Measurements from ENCODE around the gene ZNF487. TPM values are rescaled to one million over a fixed set of nuclear protein-coding genes. Genes with fewer than 3 reads are reported as not detected.

ZNF487 gene
- polyA plus RNA-seq, 2 of the 4 experiments (the other 2 are of a cell fraction), result 4.3 to 7.2 TPM

- WGBS (ENCODE audit: missing lambda C conversion rate), result 75% methylated on average over 5 of the region's 5 CpGs
- DNase-seq (ENCODE audit: low read depth in 1 of 2, low spot score in 1 of 2), result no peak
- peaks cover 28% of the 10 kb centered on the region for H3K4me1 ChIP-seq
- POLR2A ChIA-PET, result no interaction called here
- no peak for TF ChIP-seq FOSB (CRISPR knock-in tag; IDR thresholded peaks at IDR 0.05)
- no peak for TF ChIP-seq ZC3H11A (IDR thresholded peaks at IDR 0.05)
- TF ChIP-seq ZFP36 (IDR thresholded peaks at IDR 0.05; ENCODE audit: borderline replicate concordance, partially characterized antibody), result no peak
- no peak for TF ChIP-seq RNF2 (IDR thresholded peaks at IDR 0.05; ENCODE audit: borderline replicate concordance, low read depth)
- TF ChIP-seq POLR2A (IDR thresholded peaks at IDR 0.05; ENCODE audit: low read length), result no peak
- TF ChIP-seq ZNF302 (CRISPR knock-in tag; IDR thresholded peaks at IDR 0.05), result no peak
- TF ChIP-seq HES2 (IDR thresholded peaks at IDR 0.05), result no peak
- TF ChIP-seq USF2 (IDR thresholded peaks at IDR 0.05), result no peak
- no peak for TF ChIP-seq NPAS2 (CRISPR knock-in tag; IDR thresholded peaks at IDR 0.05; ENCODE audit: borderline replicate concordance)
- TF ChIP-seq RARB (CRISPR knock-in tag; IDR thresholded peaks at IDR 0.05), result no peak
- TF ChIP-seq RFX5 (IDR thresholded peaks at IDR 0.05), result no peak
- TF ChIP-seq KDM1A (IDR thresholded peaks at IDR 0.05; ENCODE audit: low read depth), result no peak
- TF ChIP-seq, protein P1, sequence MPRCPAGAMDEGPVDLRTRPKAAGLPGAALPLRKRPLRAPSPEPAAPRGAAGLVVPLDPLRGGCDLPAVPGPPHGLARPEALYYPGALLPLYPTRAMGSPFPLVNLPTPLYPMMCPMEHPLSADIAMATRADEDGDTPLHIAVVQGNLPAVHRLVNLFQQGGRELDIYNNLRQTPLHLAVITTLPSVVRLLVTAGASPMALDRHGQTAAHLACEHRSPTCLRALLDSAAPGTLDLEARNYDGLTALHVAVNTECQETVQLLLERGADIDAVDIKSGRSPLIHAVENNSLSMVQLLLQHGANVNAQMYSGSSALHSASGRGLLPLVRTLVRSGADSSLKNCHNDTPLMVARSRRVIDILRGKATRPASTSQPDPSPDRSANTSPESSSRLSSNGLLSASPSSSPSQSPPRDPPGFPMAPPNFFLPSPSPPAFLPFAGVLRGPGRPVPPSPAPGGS (IDR thresholded peaks at IDR 0.05), result no peak
- TF ChIP-seq HOXB5 (CRISPR knock-in tag; IDR thresholded peaks at IDR 0.05), result no peak
- no peak for FAIRE-seq
- CTCF ChIA-PET, result interaction anchor here (1.2 kb wide), 1 partner anchor 39 kb away, joined by 3 read pairs; no protein-coding TSS in a partner anchor
- no peak overlapping the region for H3K27ac ChIP-seq
- H3K9me3 ChIP-seq, result no peaks in the 10 kb centered on the region
- no peak overlapping the region for H3K4me3 ChIP-seq
- no peak for ATAC-seq
- H3K4me2 ChIP-seq, result no peak overlapping the region
Observed at GRCh38 chr10:43387678-43388032, 49.3 kb upstream of the ZNF487 start.

DNA sequence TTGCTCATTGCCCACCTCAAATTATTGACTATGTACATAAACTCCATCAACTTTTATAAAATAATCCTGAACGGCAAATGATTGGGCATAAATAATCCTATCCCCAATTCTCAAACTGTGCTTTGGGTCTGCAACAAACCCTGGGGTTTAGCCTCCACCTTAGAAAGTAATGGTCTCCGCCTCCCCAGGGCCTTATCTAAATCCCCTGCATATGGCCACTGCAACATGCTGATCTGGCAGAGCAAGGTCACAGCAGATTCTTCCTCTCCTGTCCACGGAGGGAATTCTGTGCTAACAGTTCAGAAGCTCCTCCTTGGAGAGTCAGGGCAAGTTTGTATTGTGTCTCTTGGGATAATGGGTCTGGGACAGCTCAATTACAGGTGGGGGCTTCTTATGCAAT lies 47.0 kb upstream of the ZNF487 start:
- no peak overlapping the region for H3K27ac ChIP-seq
- no peak overlapping the region for H3K4me3 ChIP-seq
- TF ChIP-seq, protein P2, sequence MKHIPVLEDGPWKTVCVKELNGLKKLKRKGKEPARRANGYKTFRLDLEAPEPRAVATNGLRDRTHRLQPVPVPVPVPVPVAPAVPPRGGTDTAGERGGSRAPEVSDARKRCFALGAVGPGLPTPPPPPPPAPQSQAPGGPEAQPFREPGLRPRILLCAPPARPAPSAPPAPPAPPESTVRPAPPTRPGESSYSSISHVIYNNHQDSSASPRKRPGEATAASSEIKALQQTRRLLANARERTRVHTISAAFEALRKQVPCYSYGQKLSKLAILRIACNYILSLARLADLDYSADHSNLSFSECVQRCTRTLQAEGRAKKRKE (CRISPR knock-in tag; IDR thresholded peaks at IDR 0.05; ENCODE audit: low read depth), result no peak
- no peak for TF ChIP-seq E2F6 (IDR thresholded peaks at IDR 0.05; ENCODE audit: borderline replicate concordance, low read depth)
- no peak for TF ChIP-seq HMGXB4 (CRISPR knock-in tag; IDR thresholded peaks at IDR 0.05; ENCODE audit: borderline replicate concordance)
- no peak for TF ChIP-seq RCOR1 (IDR thresholded peaks at IDR 0.05; ENCODE audit: low read depth, low read length)
- no peak for TF ChIP-seq SMC3 (IDR thresholded peaks at IDR 0.05)
- no peak for TF ChIP-seq JUNB (IDR thresholded peaks at IDR 0.05)
- no peak overlapping the region for H3K4me2 ChIP-seq
- ATAC-seq (no peak), DNase-seq (ENCODE audit: low read depth in 1 of 2, low spot score in 1 of 2) (no peak), FAIRE-seq (no peak)
- ChIA-PET CTCF (interaction anchor here (0.6 to 2.0 kb wide), 9 partner anchors 8 to 83 kb away, joined by 3 to 12 read pairs (median 3); partner anchors contain the start of gene FXYD4), POLR2A (no interaction called here)
- 72% methylated on average over 3 of the region's 3 CpGs for WGBS (ENCODE audit: missing lambda C conversion rate)
- H3K4me1 ChIP-seq, result peaks cover 29% of the 10 kb centered on the region
- H3K9me3 ChIP-seq, result no peaks in the 10 kb centered on the region

Measured in A549 (cell line).